Measurements from ENCODE around the gene CAPN11. TPM values are rescaled to one million over a fixed set of nuclear protein-coding genes. Genes with fewer than 3 reads are reported as not detected.

Gene CAPN11
- total RNA-seq = 1 to 10 TPM in 2 of 4 donors, under 1 TPM in 1, not detected in 1; 0.68 to 3.2 (median 1.1) TPM

- TF ChIP-seq CTCF (IDR thresholded peaks at IDR 0.05; ENCODE audit: low read depth) = no peak
Observed at GRCh38 chr6:44158770-44159228, at the start of gene CAPN11. Gene CAPN11 (plus strand): TSS chr6:44158820. CDS start chr6:44158849, 29 bp downstream.

GRCh38 chr6:44109212-44109611 lies 49.4 kb upstream of the CAPN11 start:
- TF ChIP-seq CTCF (IDR thresholded peaks at IDR 0.05; ENCODE audit: low read depth) = no peak

- no peak for TF ChIP-seq CTCF (IDR thresholded peaks at IDR 0.05; ENCODE audit: low read depth)
Observed at GRCh38 chr6:44110005-44110676, 48.5 kb upstream of the CAPN11 start.

- TF ChIP-seq CTCF (IDR thresholded peaks at IDR 0.05; ENCODE audit: low read depth) = no peak
Observed at GRCh38 chr6:44110966-44111365, 47.7 kb upstream of the CAPN11 start.

- no peak for TF ChIP-seq CTCF (IDR thresholded peaks at IDR 0.05; ENCODE audit: low read depth)
Observed at GRCh38 chr6:44111434-44112417, 46.9 kb upstream of the CAPN11 start.

- no peak for TF ChIP-seq CTCF (IDR thresholded peaks at IDR 0.05; ENCODE audit: low read depth)
Observed at GRCh38 chr6:44113414-44113813, 45.2 kb upstream of the CAPN11 start.

- no peak for TF ChIP-seq CTCF (IDR thresholded peaks at IDR 0.05; ENCODE audit: low read depth)
Observed at GRCh38 chr6:44115866-44116265, 42.8 kb upstream of the CAPN11 start.

Data from subcutaneous adipose tissue (tissue), 4 donors.